ENCODE data around the gene LUC7L. TPM values are rescaled to one million over a fixed set of nuclear protein-coding genes. Genes with fewer than 3 reads are reported as not detected.

LUC7L gene
- total and polyA plus RNA-seq, 2 of the 8 experiments (the other 6 are each of a cell fraction or from before 2014, with no cell fraction given), result 49.7 to 129 TPM

DNA sequence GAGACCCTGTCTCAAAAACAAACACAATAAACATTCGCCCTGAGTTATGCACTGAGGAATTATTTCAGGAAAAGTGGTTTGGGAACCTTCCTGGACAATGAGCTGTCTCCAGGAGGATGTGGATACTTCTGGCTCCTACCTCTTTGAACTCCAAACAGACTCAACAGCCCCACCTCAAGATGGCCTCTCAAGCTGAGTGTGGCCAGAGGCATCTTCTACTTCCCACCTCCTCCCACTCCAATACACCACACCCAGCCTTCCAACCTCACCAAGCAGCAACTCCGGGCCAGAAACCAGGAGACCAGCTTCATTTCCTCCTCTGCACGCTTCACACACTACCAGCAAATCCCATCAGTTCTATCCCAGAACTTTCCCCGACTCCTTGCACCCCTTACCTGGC is 37.4 kb downstream of the LUC7L start:
- no peak overlapping the region for H3K4ac ChIP-seq (replicated peaks; ENCODE audit: insufficient read length, low read depth, low read length)

More for the DNA sequence above, 37.4 kb downstream of the LUC7L start:
- H3K23me2 ChIP-seq (ENCODE audit: low read depth, low read length), result no peaks in the 10 kb centered on the region
- H3K9ac ChIP-seq (replicated peaks in 1 of 4; ENCODE audit: extremely low read depth in 1 of 4, low read depth in 3 of 4, low read length in 3 of 4), result no peak overlapping the region
- H3K9me3 ChIP-seq (ENCODE audit: insufficient read depth in 2 of 2, low read depth in 1 of 2, low read length in 1 of 2), result peaks cover 0 to 3% of the 10 kb centered on the region in 2 experiments; a peak in 1 of 4 replicates
- no peak overlapping the region for H3K56ac ChIP-seq (replicated peaks; ENCODE audit: insufficient read length, low read depth, low read length)
- no peak for FAIRE-seq
- no peak overlapping the region for H3K18ac ChIP-seq (ENCODE audit: extremely low read depth, low read length)
- no peak overlapping the region for H2BK20ac ChIP-seq (ENCODE audit: low read length)
- H3K14ac ChIP-seq (ENCODE audit: insufficient read length), result no peak overlapping the region
- H3K4me1 ChIP-seq (replicated peaks in 1 of 4; ENCODE audit: control insufficient read depth in 3 of 4, insufficient read depth in 4 of 4, low read length in 3 of 4), result no peaks in the 10 kb centered on the region
- H2BK12ac ChIP-seq (ENCODE audit: low read depth, low read length), result no peak overlapping the region
- H3K27ac ChIP-seq (ENCODE audit: low read depth, low read length), result no peak overlapping the region
- no peaks in the 10 kb centered on the region for H3K27me3 ChIP-seq (replicated peaks in 1 of 4; ENCODE audit: control insufficient read depth in 3 of 4, extremely low read depth in 1 of 4, insufficient read depth in 3 of 4, low read length in 3 of 4)
- no peak overlapping the region for H2BK120ac ChIP-seq (replicated peaks; ENCODE audit: low read depth, low read length)
- no peak overlapping the region for H4K8ac ChIP-seq (ENCODE audit: extremely low read depth, insufficient read depth, low read length)
- no peaks in the 10 kb centered on the region; a peak in 1 of 4 replicates for H3K79me2 ChIP-seq (ENCODE audit: control insufficient read depth in 1 of 2, insufficient read depth in 2 of 2, low read length in 2 of 2)
- peaks cover 2 to 21% of the 10 kb centered on the region in 2 experiments for H4K20me1 ChIP-seq (replicated peaks in 1 of 2; ENCODE audit: control insufficient read depth in 1 of 2, insufficient read depth in 2 of 2, low read length in 2 of 2)
- H4K5ac ChIP-seq (ENCODE audit: insufficient read length, low read depth, low read length), result no peak overlapping the region
- peaks cover 37 to 92% (median 67%) of the 10 kb centered on the region in 4 experiments; a peak in 7 of 8 replicates for H3K36me3 ChIP-seq (ENCODE audit: control insufficient read depth in 2 of 4, insufficient read depth in 4 of 4, low read length in 3 of 4)
- H2AK5ac ChIP-seq (ENCODE audit: low read depth, low read length), result no peak overlapping the region
- POLR2A ChIA-PET (ENCODE audit: partially characterized antibody), result interaction anchor here (0.9 to 34.3 kb wide), 5 partner anchors 10 to 34 kb away, joined by 3 to 348 read pairs (median 4); partner anchors contain the start of gene LUC7L
- DNase-seq (ENCODE audit: low read depth in 1 of 2, low spot score in 2 of 2), result no peak
- 92% methylated on average over 4 of the region's 4 CpGs; no CpG with 5 or more reads in 1 of the 2 experiments for WGBS, 2 experiments (ENCODE audit: extremely low coverage in 1 of 2, insufficient coverage in 1 of 2, insufficient read length in 1 of 2, insufficient replicate concordance in 2 of 2, low coverage in 1 of 2, low lambda C conversion rate in 2 of 2, missing lambda C conversion rate in 1 of 2)
- H3K4me2 ChIP-seq (ENCODE audit: insufficient read depth in 1 of 2, low read depth in 2 of 2, low read length in 2 of 2), result no peak overlapping the region
- H3K23ac ChIP-seq (ENCODE audit: insufficient read length), result no peak overlapping the region
- H2AFZ ChIP-seq (ENCODE audit: low read length), result no peak overlapping the region
- H2BK15ac ChIP-seq (ENCODE audit: low read length), result no peak overlapping the region
- H4K91ac ChIP-seq (replicated peaks; ENCODE audit: insufficient read length, low read length), result no peak overlapping the region
- TF ChIP-seq KDM4A (IDR thresholded peaks at IDR 0.05; ENCODE audit: low read depth, low read length, severe bottlenecking) (no peak), CTBP2 (IDR thresholded peaks at IDR 0.05; ENCODE audit: borderline replicate concordance, insufficient read depth, insufficient read length, low read length) (no peak), NRF1 (IDR thresholded peaks at IDR 0.05; ENCODE audit: low read depth, low read length) (no peak), RFX5 (IDR thresholded peaks at IDR 0.05; ENCODE audit: borderline replicate concordance, low read depth, low read length) (no peak), CHD2 (IDR thresholded peaks at IDR 0.05; ENCODE audit: low read length) (no peak), CREB1 (IDR thresholded peaks at IDR 0.05) (no peak), HDAC6 (IDR thresholded peaks at IDR 0.05; ENCODE audit: low read depth, low read length) (no peak), SP1 (IDR thresholded peaks at IDR 0.05; ENCODE audit: low read depth, low read length) (no peak), TEAD4 (IDR thresholded peaks at IDR 0.05; ENCODE audit: low read depth, low read length) (no peak), ZNF274 (IDR thresholded peaks at IDR 0.05; ENCODE audit: borderline replicate concordance, extremely low read depth, low read length) (no peak), PHF8 (conservative IDR thresholded peaks at IDR 0.05; ENCODE audit: low read depth, low read length) (no peak), EP300 (IDR thresholded peaks at IDR 0.05; ENCODE audit: borderline replicate concordance in 1 of 2, low read depth in 2 of 2, low read length in 2 of 2) (no peak), SIRT6 (IDR thresholded peaks at IDR 0.05; ENCODE audit: low read length) (no peak)
- H3K79me1 ChIP-seq (ENCODE audit: low read depth, low read length), result no peaks in the 10 kb centered on the region; the same call in 1 of the 2 replicates
- CTCF ChIA-PET (ENCODE audit: partially characterized antibody), result interaction anchor here (0.6 to 1.6 kb wide), 7 partner anchors 10 to 130 kb away, joined by 3 to 6 read pairs (median 4); no protein-coding TSS in a partner anchor
- H3K4me3 ChIP-seq (ENCODE audit: extremely low read depth in 1 of 4, insufficient read depth in 2 of 4, low read depth in 3 of 4, low read length in 4 of 4), result no peak overlapping the region
- no peak overlapping the region; the same call in 1 of the 2 replicates for H2BK5ac ChIP-seq (ENCODE audit: low read depth, low read length)
